NCI-H146 (cell line): ENCODE results near the gene CAMK2B.
A peak's percentile ranks its signal among the peaks of the same experiment; 100 is the strongest.

Experiments used
- DNase-seq: peaks from one replicate; lab custom pipeline; 2025; lab: John Stamatoyannopoulos, UW

The CAMK2B gene

DNA sequence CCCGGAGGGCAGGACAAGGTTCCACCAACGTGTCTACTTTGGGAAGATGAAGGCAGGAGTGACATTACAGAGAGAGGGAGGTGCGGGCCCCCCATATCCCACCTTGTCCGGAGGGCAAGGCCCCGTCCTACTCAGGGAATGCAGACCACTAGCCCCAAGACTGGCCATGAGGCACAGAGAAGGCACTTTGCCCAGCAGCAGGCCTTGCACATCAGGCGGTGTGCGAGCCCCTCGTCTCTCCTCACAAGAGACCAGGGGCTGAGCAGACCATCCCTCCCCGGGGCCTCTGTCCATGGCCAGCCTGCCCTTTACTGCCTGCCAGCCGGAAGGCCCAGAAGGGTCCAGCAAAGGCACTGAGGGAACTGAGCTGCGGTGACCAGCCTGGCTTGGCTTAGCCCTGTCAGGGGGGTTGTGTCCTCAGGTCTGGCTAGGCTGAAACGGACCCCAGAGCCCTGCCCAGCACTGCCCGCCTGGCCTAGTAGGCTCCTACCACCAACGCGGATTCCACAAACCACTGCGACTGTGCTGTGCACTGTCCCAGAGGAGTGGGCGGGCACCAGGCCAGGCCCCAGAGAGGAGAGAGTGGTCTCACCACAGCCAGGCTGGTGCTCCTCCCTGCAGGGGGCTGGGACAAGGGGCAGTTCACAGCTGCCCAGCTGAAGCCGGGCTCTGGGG, 16.7 kb downstream of the CAMK2B start:
- DNase-seq = no peak

DNA sequence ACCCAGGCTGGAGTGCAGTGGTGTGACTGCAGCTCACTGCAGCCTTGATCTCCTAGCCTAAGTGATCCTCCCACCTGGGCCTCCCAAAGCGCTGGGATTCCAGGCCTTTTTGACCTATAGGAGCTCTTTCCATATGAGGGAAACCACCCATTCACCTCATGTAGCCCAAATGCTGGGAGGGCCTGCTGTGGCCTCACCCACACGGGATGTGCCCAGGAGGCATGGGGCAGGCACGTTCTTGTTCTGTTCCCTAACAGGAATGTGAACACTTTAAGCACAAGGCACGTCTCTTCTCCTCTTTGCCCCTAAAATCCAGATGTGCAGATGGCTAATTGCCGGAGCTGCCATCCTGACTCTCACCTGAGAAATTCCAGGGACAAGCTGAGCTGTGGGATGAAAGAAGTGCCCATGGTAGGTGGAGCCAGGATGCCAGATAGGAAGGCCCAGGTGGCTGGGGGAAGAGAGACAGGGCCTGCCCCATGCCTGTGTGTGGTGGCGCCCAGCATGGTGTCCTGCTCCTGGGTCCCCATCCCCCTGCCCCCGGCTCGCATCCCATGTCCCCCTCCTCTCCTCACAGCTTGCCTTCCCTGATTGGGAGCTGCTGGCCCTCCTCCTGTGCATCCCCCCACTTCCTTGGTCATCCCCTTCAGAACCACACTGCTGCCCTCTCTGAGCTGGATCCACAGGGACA, 17.3 kb downstream of the CAMK2B start:
- no peak for DNase-seq

DNA sequence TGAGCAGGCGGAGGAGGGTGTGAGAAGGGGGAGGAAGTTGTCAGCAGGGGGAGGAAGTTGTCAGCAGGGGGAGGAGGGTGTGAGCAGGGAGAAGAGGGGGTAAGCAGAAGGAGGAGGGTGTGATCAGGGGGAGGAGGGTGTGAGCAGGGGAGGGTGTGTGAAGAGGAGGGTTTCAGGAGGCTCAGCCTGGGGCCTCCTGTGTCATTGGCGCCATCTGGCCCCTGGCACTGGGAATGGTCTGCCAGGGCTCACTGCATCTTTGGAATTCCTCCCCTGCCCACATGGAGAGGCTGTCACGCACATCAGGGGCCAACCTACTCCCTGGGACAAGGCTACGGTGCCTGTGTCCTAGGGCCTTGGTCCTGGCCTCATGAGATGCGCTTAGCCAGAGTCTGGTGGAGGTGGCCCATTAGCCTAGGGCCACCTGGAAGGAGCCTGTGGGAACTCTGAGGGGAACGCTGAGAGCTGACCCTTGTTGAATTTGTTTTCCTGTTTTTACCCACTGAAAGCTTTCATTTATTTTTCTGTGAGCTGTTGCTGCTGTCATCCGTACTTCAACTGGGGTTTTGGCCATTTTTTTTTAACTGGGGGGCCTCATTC, 18.0 kb downstream of the CAMK2B start:
- DNase-seq = peak; percentile 45

DNA sequence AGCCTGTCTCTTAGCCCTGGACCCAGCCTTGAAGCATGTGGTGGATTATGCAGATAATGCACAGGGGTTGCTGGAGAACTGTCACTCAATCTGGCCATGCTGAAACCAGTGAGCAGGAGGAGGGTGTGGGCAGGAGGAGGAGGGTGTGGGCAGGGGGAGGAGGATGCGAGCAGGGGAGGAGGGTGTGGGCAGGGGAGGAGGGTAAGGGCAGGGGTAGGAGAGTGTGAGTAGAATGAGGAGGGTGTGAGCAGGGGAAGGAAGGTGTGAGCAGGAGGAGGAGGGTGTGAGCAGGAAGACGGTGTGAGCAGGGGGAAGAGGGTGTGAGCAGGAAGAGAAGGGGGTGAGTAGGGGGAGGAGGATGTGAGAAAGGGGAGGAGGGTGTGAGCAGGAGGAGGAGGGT, 18.8 kb downstream of the CAMK2B start:
- DNase-seq = no peak

DNA sequence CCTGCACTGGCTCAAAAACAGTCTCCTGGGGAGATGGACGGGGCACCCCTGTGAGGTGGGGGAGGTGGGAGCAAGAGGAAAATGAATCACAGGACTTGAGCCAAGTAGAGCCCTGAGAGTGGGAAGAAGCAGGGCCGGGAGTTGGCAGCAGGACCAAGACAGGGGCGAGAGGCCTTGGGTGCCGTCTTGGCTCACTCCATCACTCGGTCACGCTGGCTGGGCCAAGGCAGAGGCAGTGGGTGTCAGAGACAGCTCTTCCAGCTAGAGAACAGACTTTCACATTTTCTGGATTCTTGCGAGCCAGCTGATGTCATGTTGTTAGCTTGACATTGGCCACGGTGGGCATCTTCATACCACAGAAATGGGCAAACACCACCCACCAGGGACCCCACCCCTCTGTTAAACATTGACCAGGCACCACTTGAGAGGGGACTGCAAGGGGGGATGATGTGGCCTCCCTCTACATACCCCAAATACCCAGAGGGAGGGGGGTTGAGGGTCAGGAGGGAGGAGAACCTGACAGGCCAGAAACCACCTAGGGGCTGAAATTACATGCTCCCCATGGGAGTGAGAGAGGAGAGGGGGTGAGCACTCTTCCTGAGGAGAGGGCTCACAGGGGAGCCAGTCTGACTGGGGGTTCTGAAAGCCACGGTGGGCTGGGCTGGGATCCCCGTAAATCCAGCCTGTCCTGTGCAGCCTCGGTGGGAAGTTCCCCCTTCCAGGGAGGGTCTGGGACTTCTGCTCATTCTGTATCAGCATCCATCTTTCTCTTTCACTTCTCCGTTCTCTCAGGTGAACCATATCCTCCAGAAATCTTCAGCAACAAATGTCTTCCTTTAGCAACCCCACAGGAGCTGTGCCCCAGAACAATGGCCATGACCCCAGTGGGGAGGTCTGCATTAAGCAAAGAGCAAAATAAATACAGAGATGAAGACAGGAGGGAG, 19.6 kb downstream of the CAMK2B start:
- DNase-seq = no peak

DNA sequence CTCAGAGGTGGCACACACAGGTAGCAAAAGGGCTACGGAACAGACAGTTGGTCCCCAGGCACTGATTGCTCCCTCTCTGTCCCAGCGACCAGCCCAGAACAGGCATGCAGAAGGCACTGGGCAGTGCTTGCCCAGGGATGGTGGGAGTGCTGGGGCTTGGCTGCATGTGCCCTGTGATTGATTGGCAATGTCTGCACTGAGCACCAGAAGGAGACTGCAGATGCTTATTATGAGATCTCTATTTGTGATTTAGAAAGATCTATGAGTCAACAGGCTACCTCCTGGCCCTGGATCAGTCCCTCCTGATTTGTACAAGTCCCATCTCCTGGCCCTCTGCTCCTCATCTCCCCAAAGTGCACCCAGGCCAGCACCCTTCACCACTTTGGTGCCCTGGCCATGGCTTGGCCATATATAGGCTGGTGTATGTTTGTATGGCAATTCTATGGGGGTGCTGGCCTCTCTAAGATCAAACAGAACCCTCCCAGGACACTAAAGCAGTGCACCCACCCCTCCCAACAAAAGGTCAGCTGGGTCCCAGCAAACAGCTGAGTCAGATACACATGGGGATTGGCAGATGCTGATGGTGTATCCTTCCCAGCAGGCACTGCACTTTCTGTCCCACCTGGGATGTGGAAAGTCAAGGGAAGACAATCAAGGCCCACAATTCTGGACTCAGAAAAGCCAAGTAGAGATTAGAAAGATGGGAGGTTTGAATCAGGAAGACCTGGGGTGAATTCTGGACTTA, 30.9 kb downstream of the CAMK2B start:
- no peak for DNase-seq

DNA sequence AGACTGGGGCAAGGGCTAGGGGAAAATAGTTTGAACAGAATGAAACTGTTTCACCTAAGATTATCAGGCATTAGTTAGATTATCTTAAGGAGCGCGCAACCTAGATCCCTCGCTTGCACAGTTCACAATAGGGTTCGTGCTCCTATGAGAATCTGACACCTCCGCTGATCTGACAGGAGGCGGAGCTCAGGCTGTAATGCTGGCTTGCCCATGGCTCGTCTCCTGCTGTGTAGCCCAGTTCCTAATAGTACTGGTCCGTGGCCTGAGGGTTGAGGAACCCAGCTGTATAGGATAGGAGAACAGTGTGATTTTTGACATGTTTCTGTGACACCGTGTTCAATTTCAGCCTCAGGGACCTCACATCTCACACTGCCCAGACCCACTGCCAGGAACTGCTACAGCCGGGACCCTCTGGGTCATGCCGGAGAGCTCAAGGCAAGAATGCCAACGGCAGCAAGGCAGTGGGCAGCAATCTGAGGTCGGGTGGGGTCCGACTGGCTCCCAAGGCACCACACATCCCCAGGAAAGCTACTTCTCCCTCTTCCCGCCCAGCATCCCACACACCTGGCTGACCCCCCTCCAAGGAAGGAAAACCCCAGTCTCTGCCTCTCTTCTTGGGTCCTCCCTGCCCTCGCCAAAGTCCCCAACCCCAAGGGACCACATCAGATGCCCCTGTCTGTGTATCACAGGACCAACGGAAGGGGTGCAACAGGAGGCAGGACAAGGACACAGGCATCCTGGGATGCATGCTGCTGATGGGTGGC, 31.7 kb downstream of the CAMK2B start:
- no peak for DNase-seq

DNA sequence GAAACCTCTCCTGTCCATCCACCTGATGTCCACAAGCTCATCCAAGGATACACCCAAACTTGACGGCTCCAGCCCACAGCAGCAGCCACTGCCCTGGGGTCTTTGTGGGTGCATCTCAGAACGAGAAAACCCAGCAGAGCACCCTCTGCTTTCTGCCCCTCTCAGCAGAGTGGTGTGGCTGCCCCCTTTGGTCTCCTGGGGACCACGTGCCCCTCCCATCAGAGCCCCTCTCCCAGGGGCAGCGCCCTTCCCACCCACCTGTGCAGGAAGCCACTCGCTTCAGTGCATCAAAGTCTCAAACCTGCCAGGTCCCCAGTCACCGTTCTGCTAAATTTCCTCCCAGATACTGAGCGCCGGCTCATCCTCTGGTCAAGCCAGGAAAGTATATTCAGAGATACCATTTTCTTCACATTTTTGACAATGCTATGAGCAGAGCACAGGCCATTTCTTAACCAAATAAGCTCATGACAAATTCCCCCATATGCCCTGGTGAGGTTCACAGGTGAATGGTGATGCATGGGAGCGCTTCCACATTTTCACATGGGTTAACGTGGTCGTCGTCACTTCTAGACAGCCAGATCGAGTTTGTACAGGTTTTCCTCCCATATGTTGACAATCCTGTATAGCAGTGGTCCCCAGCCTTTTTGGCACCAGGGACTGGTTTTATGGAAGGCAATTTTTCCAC, 32.4 kb downstream of the CAMK2B start:
- DNase-seq = no peak

DNA sequence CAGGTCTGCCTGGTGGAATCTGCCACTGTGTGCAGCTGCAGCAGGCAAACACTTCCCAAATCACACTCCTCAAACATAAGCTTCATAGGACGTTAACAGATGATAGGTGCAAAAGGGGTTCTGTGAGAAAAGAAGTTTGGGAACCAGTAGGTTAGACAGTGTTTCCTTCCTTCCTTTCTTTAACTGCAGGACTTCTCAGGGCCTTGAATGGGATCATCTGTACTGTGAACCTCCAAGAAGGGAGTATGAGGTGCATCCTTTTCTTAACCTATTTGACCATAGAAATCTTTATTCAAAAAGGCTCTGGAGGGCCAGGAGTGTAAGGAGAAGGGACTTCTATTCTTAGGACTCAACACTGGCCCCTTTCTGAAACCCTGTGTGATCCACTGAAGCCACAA, 33.0 kb downstream of the CAMK2B start:
- DNase-seq = no peak

DNA sequence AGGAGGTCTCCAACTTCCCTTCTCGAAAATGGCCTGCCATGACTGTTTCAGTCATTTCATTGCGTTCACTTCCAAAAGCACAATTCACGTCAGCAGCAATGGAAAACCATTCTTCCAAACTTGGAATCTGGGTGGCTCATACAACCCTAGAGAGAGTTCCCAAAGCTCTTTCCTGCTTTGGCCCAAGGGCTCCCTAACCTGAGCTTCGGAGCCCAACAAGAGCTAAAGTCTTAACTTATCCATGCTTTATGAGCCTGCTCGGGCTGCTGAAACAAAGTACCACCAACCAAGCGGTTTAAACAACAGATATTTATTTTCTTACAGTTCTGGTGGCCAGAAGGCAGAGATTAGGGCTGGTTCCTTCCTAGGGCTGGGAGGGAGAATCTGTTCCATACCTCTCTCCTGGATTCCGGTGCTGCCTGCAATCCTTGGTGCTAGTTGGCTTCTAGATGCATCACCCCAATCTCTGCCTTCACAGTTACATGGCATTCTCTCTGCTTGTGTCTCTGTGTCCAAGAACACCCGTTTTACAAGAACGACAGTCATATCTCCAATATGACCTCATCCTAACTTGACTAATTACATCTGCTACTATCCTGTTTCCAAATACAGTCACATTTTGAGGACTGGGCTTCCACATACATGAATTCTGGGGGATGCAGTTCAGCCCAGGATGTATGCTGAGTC, 33.5 kb downstream of the CAMK2B start:
- DNase-seq = no peak

DNA sequence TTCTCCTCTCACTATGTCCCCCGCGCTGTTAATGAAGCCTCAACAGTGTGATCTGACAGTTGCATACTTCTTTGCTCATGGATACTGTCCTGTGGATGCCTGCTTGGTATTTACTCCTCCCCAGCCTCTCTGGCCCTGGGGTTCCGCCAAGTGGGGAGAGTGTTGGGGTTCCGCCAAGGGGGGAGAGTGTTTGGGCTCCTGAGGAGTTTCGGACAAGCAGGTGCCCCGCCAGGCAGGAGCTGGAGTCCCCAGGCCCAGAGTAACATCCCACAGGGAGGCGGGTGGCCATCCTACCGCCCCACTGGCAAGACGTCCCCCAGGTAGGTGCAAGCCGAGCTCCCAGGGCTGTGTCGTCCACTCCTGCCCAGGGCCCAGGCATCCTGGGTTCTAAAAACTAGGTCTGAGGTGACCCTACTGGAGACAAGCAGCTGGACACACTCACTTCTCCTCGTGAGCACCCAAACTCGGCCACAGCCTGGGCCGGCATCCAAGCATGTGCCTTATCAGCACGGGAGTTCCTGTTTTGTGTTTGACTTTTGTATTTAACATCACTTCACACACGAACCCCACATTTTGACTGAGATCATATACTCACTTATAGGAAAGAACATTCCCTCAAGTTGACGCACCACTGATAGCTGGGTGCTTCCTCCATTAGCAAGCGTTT, 34.2 kb downstream of the CAMK2B start:
- no peak for DNase-seq

DNA sequence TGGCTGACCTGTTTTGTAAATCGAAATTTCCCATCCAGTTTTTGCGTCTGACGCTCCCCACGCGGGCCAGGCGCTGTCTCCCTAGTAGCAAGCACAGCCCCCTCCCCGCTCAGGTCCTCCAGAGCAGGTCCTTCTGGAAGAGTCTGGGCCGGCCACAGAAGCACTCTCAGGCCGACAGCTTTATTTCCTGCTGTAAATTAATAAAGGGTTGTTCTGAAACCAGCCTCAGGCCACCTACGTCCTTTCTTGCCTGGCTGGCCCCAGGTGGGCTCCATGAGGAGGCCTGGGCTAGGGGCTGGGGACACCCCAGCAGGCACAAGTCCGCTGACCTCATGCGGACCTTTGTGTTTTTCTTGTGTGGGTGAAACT, 35.2 kb downstream of the CAMK2B start:
- DNase-seq = no peak

DNA sequence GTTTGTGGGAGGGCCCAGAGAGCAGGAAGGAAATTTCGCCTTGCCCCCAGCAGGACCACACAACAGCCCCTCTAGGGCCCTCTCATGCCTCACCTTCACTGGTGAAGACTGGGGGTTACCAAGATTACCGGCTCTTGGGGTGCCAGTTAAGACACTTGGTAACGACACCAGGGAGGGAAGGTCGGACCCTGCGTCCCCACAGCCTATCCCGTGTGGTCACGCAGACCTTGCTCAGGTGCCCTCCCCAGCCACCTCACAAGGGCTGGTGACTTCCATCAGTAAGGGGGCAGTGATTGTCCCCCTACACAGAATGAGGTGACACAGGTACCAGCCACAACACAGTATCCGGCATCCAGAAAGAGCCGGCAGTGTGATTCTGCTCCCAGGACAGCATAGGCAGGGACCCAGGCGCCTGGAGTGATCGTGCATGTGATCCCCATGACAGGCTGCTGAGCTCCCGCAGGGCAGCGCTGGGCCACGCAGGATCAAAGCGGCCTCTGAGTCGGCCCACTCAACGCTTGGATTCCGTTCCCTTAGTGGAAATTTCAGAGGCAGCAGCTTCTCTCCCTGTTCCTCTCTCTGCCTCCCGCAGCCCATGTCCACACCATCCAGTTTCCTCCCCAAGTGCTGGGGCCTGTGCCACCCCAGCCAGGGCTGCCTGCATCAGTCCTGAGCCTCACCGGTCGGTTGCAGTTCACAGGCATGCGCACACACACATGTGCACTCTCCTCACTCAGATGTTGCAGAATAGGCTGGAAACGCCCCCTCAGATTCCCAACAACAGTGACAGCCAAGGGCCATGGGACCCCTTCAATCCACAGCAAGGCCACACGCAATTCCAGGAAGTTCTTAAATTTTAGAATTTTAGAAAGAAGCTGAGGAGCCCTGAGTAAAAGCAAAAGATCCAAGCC, 35.8 kb downstream of the CAMK2B start:
- DNase-seq = no peak

DNA sequence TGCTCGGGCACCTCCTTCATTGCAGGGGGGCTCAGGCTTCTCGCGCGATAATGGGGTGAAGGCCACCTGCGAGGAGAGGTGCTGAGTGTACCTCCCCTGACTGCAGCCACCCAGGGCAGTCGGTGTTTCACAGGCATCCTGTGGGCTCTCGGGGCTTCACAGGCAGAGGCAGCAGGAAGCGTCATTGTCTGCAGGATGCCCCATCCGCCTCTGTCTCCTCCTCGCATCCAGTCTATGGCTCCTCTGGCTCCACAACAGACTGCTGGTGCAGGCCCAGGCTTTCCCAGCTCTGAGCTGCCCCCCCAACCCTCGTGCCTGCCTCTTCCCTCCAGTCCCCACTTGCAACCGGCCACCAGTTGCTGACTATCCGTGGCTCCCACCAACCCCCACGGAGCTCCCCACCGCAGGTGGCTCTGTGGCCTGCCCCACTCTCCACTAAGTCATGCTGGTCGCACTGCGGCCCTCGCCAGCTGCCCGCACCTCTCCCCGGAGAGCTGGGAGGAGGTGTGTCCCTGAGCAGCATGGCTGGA, 36.5 kb downstream of the CAMK2B start:
- DNase-seq = no peak

DNA sequence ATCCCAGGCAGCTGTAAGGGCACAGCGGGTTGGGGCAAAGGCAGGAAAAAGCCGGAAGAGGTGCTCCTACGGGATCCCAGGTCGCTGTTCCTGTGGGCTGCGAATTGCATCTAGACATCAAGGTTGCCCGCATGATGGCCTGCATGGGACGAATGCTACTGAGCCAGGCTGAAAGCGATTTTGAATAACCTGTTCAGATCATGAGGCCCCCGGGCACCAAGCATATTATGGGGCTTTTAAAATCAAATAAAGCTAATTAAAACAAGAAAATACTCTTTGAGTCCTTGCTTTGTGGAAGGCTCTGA, 37.1 kb downstream of the CAMK2B start:
- DNase-seq = no peak

DNA sequence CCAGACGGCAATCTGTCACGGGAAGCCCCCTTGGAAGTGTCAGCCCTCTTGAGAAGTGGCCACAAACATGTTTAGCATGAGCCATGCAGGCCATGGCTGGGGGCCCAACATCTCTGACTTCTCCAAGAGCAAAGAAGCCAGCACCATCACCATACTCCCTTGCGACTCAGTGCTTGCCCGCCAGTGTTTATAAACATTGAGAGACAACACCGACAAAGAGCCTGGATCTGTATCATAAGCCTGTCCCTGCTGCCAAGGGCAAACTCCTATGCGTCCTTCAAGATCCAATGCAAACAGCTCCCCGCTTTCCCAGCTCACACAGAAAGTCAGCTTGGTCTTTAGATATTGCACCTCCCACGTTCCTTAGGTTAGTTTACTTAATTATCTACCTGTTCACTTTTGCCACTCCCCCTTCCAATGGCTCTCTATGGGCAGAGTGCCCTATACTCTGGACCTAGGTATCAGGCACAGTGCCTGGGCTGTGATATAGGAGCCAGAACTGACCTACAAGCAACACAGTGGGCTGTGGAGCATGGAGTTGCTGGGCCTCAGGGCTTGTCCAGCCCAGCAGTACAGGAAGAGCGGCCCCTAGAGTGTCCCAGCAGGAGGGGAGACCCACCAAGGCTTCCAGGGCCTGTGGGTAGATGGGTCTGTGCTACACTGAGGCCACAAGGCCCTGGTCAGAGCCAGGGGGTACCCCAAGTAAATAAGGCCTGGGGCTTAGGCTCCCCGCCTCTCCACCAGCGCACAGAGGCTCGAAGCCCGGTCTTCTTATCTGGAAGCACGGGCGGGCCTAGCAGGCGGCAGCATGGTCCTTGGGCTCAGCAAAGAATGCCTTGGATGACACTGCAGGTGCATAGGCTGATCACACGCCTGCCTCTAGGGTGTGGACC, 37.7 kb downstream of the CAMK2B start:
- no peak for DNase-seq
